Hematopoietic multipotent progenitor cell treated with erythropoietin and hydrocortisone succinate and interleukin-3 and kit ligand, for 8 days (in vitro differentiated cells): ENCODE measurements around the gene PPP2R2B.
A peak's percentile ranks its signal among the peaks of the same experiment; 100 is the strongest.

Experiments used
- DNase-seq: peaks from one replicate; pipeline ENCODE4 v3.0.0-alpha.2; 2015

PPP2R2B gene

DNA sequence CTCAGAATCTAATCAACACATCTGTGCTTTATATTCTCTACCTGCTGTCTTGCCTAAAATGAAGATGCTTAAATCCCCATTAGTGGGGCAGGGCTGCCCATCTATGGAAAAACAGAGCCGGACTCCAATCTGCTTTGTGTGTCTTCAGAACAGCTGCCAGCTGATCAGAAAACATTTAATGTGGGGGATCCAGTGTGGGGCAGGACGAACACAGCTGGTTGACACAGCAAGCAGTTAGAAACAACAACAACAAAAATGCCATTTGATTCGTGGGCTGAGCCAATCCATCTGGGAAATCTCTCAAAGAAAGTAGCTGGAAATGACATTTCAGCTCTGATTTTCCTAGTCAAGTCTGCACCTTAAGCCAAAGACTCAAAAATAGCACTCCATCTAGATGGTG, 99.8 kb downstream of the PPP2R2B start:
- DNase-seq = no peak

GRCh38 chr5:146778261-146778660, 100.3 kb downstream of the PPP2R2B start:
- DNase-seq = no peak

- no peak for DNase-seq
Observed at GRCh38 chr5:146772881-146773466, 105.6 kb downstream of the PPP2R2B start.

GRCh38 chr5:146770980-146771379, 107.6 kb downstream of the PPP2R2B start:
- no peak for DNase-seq

GRCh38 chr5:146770546-146770945, 108.0 kb downstream of the PPP2R2B start:
- no peak for DNase-seq

DNA sequence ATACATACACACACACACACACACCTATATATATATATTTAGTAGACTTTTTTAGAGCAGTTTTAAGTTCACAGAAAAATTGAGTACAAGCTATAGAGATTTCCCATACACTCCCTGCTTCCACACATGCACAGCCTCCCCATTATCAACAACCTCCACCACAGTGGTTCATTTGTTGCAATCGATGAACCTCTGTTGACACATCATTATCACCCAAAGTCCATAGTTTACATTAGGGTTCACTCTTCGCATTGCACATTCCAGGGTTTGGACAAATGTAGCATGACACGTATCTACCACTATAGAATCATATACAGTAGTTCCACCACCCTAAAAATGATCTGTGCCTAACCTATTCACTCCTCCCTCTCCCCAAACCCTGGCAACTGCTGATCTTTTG, 111.0 kb downstream of the PPP2R2B start:
- DNase-seq = no peak

GRCh38 chr5:146766013-146766412, 112.5 kb downstream of the PPP2R2B start:
- DNase-seq = no peak

- no peak for DNase-seq
Observed at GRCh38 chr5:146765089-146765832, 113.3 kb downstream of the PPP2R2B start.

DNA sequence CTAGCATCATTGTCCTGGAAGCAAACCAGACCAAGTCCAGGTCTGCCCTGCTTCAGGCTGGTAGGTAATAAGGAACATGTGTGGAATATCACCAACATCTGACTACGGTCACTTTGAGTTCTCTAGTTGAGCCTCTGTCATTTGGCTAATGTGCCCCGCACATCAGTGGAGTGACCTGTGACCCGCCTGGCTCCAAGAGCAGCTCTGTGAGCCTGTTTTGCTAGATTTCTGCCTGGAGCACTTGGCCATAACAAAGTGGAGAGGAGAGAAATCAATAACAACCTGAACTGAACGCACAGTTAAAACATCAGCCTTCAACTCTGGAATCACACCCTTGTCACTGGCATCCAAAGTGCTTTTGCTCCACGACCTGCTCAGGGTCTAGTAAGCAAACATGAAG, 115.7 kb downstream of the PPP2R2B start:
- no peak for DNase-seq

DNA sequence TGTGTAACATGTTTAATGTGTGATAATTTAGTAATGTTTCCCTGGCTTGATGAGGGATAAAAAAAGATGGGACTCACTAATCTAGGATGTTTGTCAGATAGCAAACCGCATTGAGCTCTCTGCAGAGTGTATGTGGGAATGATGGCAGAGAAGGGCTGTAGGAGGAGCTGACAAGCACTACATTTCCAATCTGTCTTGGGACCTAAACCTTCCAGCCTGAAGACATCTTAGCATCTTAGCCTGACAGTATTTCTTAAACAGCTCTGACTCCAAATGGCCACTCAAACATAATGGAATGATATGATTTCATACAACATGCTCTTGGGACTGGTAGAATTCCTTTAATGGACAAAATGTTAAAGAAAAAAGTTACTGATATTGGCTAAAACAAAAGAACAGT, 116.7 kb downstream of the PPP2R2B start:
- DNase-seq = no peak

GRCh38 chr5:146758938-146759337, 119.6 kb downstream of the PPP2R2B start:
- DNase-seq = no peak

DNA sequence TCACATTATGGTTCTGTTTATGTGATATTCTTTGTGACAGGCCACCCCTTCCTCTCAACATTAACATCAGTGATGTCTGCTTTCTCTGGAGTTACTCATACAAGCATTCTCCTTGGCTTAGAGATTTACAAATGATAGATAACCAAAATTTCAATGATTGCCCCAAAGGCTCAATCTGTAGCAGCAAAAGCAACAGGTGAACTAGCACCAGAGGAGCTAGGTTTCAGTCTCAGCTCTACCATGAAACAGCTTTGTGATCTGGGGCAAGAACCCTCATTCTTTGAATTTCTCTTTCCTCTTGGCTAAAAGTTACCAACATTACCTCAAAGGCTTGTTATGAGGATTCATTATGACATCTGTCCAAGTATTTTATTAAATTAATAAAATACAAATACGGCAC, 120.5 kb downstream of the PPP2R2B start:
- no peak for DNase-seq

- DNase-seq = no peak
Observed at GRCh38 chr5:146756546-146756945, 122.0 kb downstream of the PPP2R2B start.

DNA sequence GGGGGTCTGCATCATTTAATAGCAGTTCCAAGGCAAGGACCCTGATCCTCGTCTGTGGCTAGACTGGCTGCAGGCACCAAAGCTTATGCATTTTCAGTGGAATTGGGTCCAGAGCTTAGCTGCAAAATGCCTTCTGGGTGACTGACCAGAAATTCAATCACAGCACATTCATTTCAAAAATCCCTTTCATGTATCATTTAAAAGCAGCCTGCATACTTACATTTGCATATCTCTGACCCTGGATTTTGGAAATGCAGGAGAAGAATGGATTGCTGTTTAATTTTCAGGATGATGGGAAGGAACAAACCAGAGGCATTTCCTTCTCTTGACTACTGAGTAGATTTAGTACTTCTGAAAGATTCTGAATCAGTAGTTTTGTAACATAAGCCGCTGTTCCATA, 122.8 kb downstream of the PPP2R2B start:
- no peak for DNase-seq

- DNase-seq = no peak
Observed at GRCh38 chr5:146754621-146755020, 123.9 kb downstream of the PPP2R2B start.

- DNase-seq = no peak
Observed at GRCh38 chr5:146753641-146754040, 124.9 kb downstream of the PPP2R2B start.

GRCh38 chr5:146751781-146752401, 126.7 kb downstream of the PPP2R2B start:
- peak; percentile 3 for DNase-seq

DNA sequence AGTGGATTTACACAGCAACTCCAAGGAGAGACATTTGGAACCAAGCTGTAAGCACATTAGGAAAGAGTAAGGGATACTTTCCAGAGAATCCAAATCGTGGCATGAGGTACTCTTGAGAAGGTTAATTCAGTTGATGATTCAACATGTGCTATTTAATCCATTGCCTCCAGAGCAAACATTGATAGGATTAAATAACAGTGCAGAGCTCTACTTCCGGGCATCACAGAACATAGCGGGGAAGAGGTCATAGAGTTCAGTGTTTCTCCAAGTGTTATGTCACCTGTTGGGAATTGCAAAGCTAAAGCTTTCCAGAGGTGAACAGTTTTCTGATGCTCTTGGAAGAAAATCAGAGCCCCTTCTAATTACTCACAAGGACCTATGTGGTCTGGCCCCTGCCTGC, 127.5 kb downstream of the PPP2R2B start:
- no peak for DNase-seq

DNA sequence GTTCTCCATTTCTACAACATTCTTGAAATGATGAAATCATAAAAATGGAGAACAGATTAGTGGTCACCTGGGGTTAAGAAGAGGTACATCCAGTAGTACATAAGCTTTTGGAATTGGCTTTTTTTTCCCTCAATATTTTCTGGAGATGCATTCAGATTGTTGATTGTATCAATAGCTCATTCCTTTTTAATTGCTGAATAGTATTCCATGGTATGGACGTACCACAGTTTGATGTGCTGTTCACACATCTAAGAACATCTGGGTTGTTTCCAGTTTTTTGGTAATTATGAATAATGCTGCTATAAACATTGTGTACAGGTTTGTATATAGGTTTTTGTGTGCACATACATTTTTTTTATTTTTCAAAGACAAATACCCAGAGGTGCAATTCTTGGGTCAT, 130.0 kb downstream of the PPP2R2B start:
- no peak for DNase-seq

DNA sequence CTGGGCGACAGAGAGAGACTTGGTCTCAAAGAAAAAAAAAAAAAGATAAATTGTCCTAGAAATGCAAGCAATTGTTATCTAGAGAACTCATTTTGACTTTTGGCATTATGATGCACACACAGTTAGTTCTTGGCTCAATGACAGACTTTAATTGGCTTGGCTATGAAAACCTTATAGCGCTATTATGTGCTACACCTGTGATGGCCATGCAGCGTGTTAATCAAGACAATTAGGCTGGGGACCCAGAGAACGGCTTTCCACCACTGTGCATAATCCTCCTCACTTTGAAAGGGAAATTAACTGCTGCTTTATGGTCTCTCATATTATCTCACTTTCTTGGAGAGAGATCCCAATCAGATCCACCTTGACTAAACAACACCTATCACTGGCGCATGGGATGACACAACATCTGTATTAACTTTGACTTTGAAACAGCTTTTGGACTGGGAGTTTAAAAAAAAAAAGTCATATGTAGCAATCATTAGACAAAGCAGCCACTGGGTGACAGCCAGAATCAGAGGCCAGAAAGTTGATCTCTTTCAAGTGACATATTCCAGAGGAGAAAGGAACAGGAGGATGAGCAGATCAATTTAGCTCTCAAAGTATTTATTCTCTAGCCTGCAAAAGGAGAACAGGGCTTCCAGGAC, 132.5 kb downstream of the PPP2R2B start:
- DNase-seq = no peak

GRCh38 chr5:146744068-146744745, 134.3 kb downstream of the PPP2R2B start:
- no peak for DNase-seq

DNA sequence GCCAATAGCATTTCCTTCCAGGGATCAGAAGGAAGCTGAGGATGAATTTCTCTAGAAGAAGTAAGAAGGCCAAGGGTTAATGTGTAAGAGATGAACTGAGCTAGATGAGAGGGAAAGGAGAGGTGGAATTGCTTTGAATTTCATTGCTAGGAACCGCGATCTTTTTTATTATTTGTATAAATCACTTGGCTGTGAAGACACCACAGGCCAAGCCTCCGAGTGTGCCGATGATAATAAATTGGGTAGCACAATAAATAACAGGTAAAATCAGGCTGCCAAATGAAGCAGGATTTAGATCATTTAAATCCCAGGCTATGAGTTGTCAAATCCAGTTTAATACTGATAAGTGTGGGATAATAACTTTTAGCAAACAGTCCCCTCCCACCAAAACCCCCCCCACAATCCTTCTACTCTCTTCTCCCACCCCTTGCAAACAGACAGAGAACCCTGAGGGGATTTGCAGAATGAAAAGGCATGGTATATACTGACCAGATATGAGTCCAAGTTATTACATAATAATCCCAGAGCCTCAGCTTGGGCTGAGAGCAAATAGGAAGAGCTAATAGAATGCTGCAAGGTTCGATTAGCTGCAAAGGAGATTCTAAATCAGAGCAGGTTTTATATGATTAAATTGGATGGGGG, 143.5 kb downstream of the PPP2R2B start:
- DNase-seq = no peak

GRCh38 chr5:146732962-146733361, 145.6 kb downstream of the PPP2R2B start:
- DNase-seq = no peak
